ENCODE results near the gene CDH23.

DNA sequence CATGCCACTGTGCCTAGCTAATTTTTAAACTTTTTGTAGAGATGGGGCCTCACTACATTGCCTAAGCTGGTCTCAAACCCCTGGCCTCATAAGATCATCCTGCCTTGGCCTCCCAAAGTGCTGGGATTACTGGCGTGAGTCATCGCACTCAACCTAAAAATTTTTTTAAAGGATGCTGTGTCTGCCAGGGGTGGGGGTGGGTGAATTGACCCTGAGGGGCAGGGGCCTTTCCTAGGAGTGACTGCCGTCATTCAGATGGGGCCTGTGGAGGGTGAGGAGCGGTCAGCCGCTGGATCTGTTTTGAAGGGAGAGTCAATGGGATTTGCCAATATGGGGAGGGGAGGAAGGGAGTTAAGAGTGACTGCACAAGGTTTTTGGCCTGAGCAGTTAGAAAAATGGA is 233.4 kb downstream of the CDH23 start:
- TF ChIP-seq HDAC6 (IDR thresholded peaks at IDR 0.05; ENCODE audit: unreplicated experiment), result no peak
- TF ChIP-seq, protein P1, sequence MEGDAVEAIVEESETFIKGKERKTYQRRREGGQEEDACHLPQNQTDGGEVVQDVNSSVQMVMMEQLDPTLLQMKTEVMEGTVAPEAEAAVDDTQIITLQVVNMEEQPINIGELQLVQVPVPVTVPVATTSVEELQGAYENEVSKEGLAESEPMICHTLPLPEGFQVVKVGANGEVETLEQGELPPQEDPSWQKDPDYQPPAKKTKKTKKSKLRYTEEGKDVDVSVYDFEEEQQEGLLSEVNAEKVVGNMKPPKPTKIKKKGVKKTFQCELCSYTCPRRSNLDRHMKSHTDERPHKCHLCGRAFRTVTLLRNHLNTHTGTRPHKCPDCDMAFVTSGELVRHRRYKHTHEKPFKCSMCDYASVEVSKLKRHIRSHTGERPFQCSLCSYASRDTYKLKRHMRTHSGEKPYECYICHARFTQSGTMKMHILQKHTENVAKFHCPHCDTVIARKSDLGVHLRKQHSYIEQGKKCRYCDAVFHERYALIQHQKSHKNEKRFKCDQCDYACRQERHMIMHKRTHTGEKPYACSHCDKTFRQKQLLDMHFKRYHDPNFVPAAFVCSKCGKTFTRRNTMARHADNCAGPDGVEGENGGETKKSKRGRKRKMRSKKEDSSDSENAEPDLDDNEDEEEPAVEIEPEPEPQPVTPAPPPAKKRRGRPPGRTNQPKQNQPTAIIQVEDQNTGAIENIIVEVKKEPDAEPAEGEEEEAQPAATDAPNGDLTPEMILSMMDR (IDR thresholded peaks at IDR 0.05 in 2 of 3, conservative IDR thresholded peaks at IDR 0.05 in 1 of 3; ENCODE audit: control insufficient read depth in 2 of 3, extremely low read depth in 1 of 3, insufficient read depth in 1 of 3, low read depth in 3 of 3, low read length in 3 of 3), result no peak
- TF ChIP-seq POLR2A (IDR thresholded peaks at IDR 0.05; ENCODE audit: low read depth, low read length), result no peak
- TF ChIP-seq IRF4 (IDR thresholded peaks at IDR 0.05; ENCODE audit: low read depth, low read length), result no peak
- TF ChIP-seq STAT3 (IDR thresholded peaks at IDR 0.05; ENCODE audit: low read depth, low read length), result no peak
- TF ChIP-seq SMAD1 (IDR thresholded peaks at IDR 0.05; ENCODE audit: low read depth, partially characterized antibody), result no peak
- TF ChIP-seq, protein P2, sequence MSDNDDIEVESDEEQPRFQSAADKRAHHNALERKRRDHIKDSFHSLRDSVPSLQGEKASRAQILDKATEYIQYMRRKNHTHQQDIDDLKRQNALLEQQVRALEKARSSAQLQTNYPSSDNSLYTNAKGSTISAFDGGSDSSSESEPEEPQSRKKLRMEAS (IDR thresholded peaks at IDR 0.05; ENCODE audit: low read depth, low read length), result no peak
- no peak for TF ChIP-seq TARDBP (IDR thresholded peaks at IDR 0.05; ENCODE audit: borderline replicate concordance)
- no peak for TF ChIP-seq SP1 (IDR thresholded peaks at IDR 0.05; ENCODE audit: low read depth, low read length)
- TF ChIP-seq PML (IDR thresholded peaks at IDR 0.05; ENCODE audit: low read length), result no peak
- no peak for TF ChIP-seq STAT1 (conservative IDR thresholded peaks at IDR 0.05)

Measured in GM12878 (cell line).